Mononuclear cell (primary cell): ENCODE results near the gene POMC. TPM values are rescaled to one million over a fixed set of nuclear protein-coding genes. Genes with fewer than 3 reads are reported as not detected.

Experiments
- H3K27me3 ChIP-seq: 2 replicates; pipeline ENCODE4 v1.6.0; 2011; ENCODE audit warnings: low read length, control low read depth; ENCODE audit not compliant: insufficient read depth
- H3K4me1 ChIP-seq: 2 replicates; pipeline ENCODE4 v1.5.1; 2011; ENCODE audit warnings: mild to moderate bottlenecking, low read length, control low read depth; ENCODE audit not compliant: insufficient read depth
- H3K4me3 ChIP-seq: 2 replicates; pipeline ENCODE4 v1.5.1; 2011; ENCODE audit warnings: mild to moderate bottlenecking, low read length, moderate library complexity
- H3K9me3 ChIP-seq: 2 replicates; pipeline ENCODE4 v1.5.1; 2011; ENCODE audit warnings: low read depth, mild to moderate bottlenecking, control low read depth, low read length
- total RNA-seq: library from RNA; depleted of rRNA; stranded (reverse); fragments of >200 nt; gene quantifications from one replicate; pipeline ENCODE4 v1.2.3, GENCODE V29; 2012

Gene POMC
- total RNA-seq, 1 donor: 2.3 TPM

GRCh38 chr2:25194576-25195122 is 26.3 kb upstream of the POMC start:
- Histone ChIP-seq H3K4me3 (no peak overlapping the region), H3K9me3 (no peaks in the 10 kb centered on the region), H3K27me3 (no peaks in the 10 kb centered on the region), H3K4me1 (no peaks in the 10 kb centered on the region)

GRCh38 chr2:25190536-25190935 is 22.2 kb upstream of the POMC start:
- Histone ChIP-seq H3K9me3 (no peaks in the 10 kb centered on the region), H3K27me3 (no peaks in the 10 kb centered on the region), H3K4me1 (no peaks in the 10 kb centered on the region), H3K4me3 (no peak overlapping the region)

- no peaks in the 10 kb centered on the region for H3K27me3 ChIP-seq
- no peak overlapping the region for H3K4me3 ChIP-seq
- no peaks in the 10 kb centered on the region for H3K9me3 ChIP-seq
- H3K4me1 ChIP-seq: no peaks in the 10 kb centered on the region
These were observed 20.0 kb upstream of the POMC start for GRCh38 chr2:25188405-25188804.

- Histone ChIP-seq H3K9me3 (no peaks in the 10 kb centered on the region), H3K4me1 (no peaks in the 10 kb centered on the region), H3K4me3 (no peak overlapping the region), H3K27me3 (no peaks in the 10 kb centered on the region)
These were observed 19.5 kb upstream of the POMC start for GRCh38 chr2:25187729-25188350.

- no peak overlapping the region for H3K4me3 ChIP-seq
These were observed 15.9 kb upstream of the POMC start for GRCh38 chr2:25184254-25184653.

GRCh38 chr2:25178976-25179375 is 10.6 kb upstream of the POMC start:
- Histone ChIP-seq H3K4me1 (no peaks in the 10 kb centered on the region), H3K9me3 (no peaks in the 10 kb centered on the region)

More at GRCh38 chr2:25184254-25184653, 15.9 kb upstream of the POMC start:
- Histone ChIP-seq H3K9me3 (no peaks in the 10 kb centered on the region), H3K27me3 (no peaks in the 10 kb centered on the region), H3K4me1 (no peaks in the 10 kb centered on the region)

GRCh38 chr2:25177211-25177611 is 8.8 kb upstream of the POMC start:
- H3K27me3 ChIP-seq: no peaks in the 10 kb centered on the region
- no peaks in the 10 kb centered on the region for H3K4me1 ChIP-seq
- no peak overlapping the region for H3K4me3 ChIP-seq
- no peaks in the 10 kb centered on the region for H3K9me3 ChIP-seq

More at GRCh38 chr2:25178976-25179375, 10.6 kb upstream of the POMC start:
- Histone ChIP-seq H3K27me3 (no peaks in the 10 kb centered on the region), H3K4me3 (no peak overlapping the region)

GRCh38 chr2:25176541-25177181 is 8.3 kb upstream of the POMC start:
- Histone ChIP-seq H3K9me3 (no peaks in the 10 kb centered on the region), H3K4me1 (no peaks in the 10 kb centered on the region), H3K4me3 (no peak overlapping the region), H3K27me3 (no peaks in the 10 kb centered on the region)

- Histone ChIP-seq H3K4me3 (no peak overlapping the region), H3K9me3 (no peaks in the 10 kb centered on the region), H3K27me3 (peaks cover 4% of the 10 kb centered on the region), H3K4me1 (no peaks in the 10 kb centered on the region)
These were observed 7.8 kb upstream of the POMC start for GRCh38 chr2:25176138-25176537.

GRCh38 chr2:25174192-25174861 is 5.9 kb upstream of the POMC start:
- Histone ChIP-seq H3K4me1 (no peaks in the 10 kb centered on the region), H3K9me3 (no peaks in the 10 kb centered on the region), H3K27me3 (peaks cover 18% of the 10 kb centered on the region), H3K4me3 (no peak overlapping the region)

- Histone ChIP-seq H3K27me3 (peaks cover 24% of the 10 kb centered on the region), H3K4me3 (no peak overlapping the region), H3K4me1 (peaks cover 4% of the 10 kb centered on the region), H3K9me3 (no peaks in the 10 kb centered on the region)
These were observed 5.3 kb upstream of the POMC start for GRCh38 chr2:25173719-25174118.

GRCh38 chr2:25170888-25171287 is 2.5 kb upstream of the POMC start:
- peaks cover 50% of the 10 kb centered on the region for H3K27me3 ChIP-seq
- no peak overlapping the region for H3K4me3 ChIP-seq
- H3K9me3 ChIP-seq: no peaks in the 10 kb centered on the region
- peaks cover 17% of the 10 kb centered on the region for H3K4me1 ChIP-seq

GRCh38 chr2:25169073-25169470 is 692 bp upstream of the POMC start:
- peaks cover 24% of the 10 kb centered on the region for H3K4me1 ChIP-seq
- peaks cover 50% of the 10 kb centered on the region for H3K27me3 ChIP-seq
- H3K9me3 ChIP-seq: no peaks in the 10 kb centered on the region
- H3K4me3 ChIP-seq: no peak overlapping the region

- Histone ChIP-seq H3K27me3 (peaks cover 47% of the 10 kb centered on the region), H3K4me3 (no peak overlapping the region), H3K4me1 (peaks cover 29% of the 10 kb centered on the region), H3K9me3 (no peaks in the 10 kb centered on the region)
These were observed 2.1 kb downstream of the POMC start for GRCh38 chr2:25165992-25166875.

GRCh38 chr2:25164561-25164960 is 3.8 kb downstream of the POMC start:
- Histone ChIP-seq H3K27me3 (peaks cover 34% of the 10 kb centered on the region), H3K9me3 (no peaks in the 10 kb centered on the region), H3K4me1 (peaks cover 33% of the 10 kb centered on the region), H3K4me3 (no peak overlapping the region)
